Caco-2 (cell line): ENCODE data around the gene MUSTN1. TPM values are rescaled to one million over a fixed set of nuclear protein-coding genes. Genes with fewer than 3 reads are reported as not detected.

Experiments used
- BruUV-seq: library from RNA; stranded (reverse); fragments of 400-500 nt; replicated peaks from 2 replicates; lab custom pipeline; 2021; lab: Mats Ljungman, UMichigan
- CTCF ChIA-PET: fragments of 300-600 bp; sonication (Branson Sonifier 250); formaldehyde crosslinking; loops from one replicate; lab custom pipeline; 2022; ENCODE audit warnings: antibody characterized with exemption; lab: Charles Lee
- POLR2A ChIA-PET: fragments of 300-600 bp; sonication (Branson Sonifier 250); formaldehyde crosslinking; loops from one replicate; lab custom pipeline; 2022; ENCODE audit warnings: antibody characterized with exemption; lab: Charles Lee
- DNase-seq, 2 experiments: peaks; one replicate each; pipeline versions ENCODE4 v3.0.0 to v3.0.0-alpha.2; 2020 to 2022
- H3K27me3 ChIP-seq: replicated peaks from 2 replicates; pipeline ENCODE4 v1.6.0; 2011; ENCODE audit warnings: low read length; ENCODE audit not compliant: control insufficient read depth, insufficient read depth
- H3K36me3 ChIP-seq: 2 replicates; pipeline ENCODE4 v1.5.1; 2011; ENCODE audit warnings: low read length; ENCODE audit not compliant: control insufficient read depth, insufficient read depth
- H3K4me1 ChIP-seq: fragments of 250-450 bp; sonication (Bioruptor Pico); 2 replicates; pipeline ENCODE4 v1.5.1; 2020; ENCODE audit warnings: mild to moderate bottlenecking
- H3K4me3 ChIP-seq: 2 replicates; pipeline ENCODE4 v1.5.1; 2011; ENCODE audit warnings: low read depth, mild to moderate bottlenecking, control low read depth, low read length
- H3K9me3 ChIP-seq: fragments of 250-450 bp; sonication (Bioruptor Pico); 2 replicates; pipeline ENCODE4 v1.5.1; 2020; ENCODE audit warnings: mild to moderate bottlenecking, moderate library complexity
- H3K27ac Mint-ChIP-seq: one replicate; pipeline ENCODE4 v1.8.0; 2022; ENCODE audit warnings: mixed read lengths; ENCODE audit not compliant: unreplicated experiment
- H3K27me3 Mint-ChIP-seq: one replicate; pipeline ENCODE4 v1.8.0; 2022; ENCODE audit warnings: mixed read lengths; ENCODE audit not compliant: insufficient read depth, unreplicated experiment
- H3K36me3 Mint-ChIP-seq: one replicate; pipeline ENCODE4 v1.8.0; 2022; ENCODE audit warnings: mild to moderate bottlenecking, mixed read lengths; ENCODE audit not compliant: insufficient read depth, unreplicated experiment
- H3K4me1 Mint-ChIP-seq: one replicate; pipeline ENCODE4 v1.8.0; 2022; ENCODE audit warnings: low read depth, mixed read lengths; ENCODE audit not compliant: unreplicated experiment
- H3K4me3 Mint-ChIP-seq: one replicate; pipeline ENCODE4 v1.8.0; 2022; ENCODE audit warnings: mild to moderate bottlenecking, moderate library complexity, mixed read lengths; ENCODE audit not compliant: unreplicated experiment
- H3K9me3 Mint-ChIP-seq: one replicate; pipeline ENCODE4 v1.8.0; 2022; ENCODE audit warnings: mixed read lengths; ENCODE audit not compliant: unreplicated experiment
- intact Hi-C: fragments of 100-400 bp; cut with micrococcal nuclease; formaldehyde crosslinking; loops from one replicate; pipeline ENCODE4 v1.10.0; 2022; ENCODE audit not compliant: unreplicated experiment
- total RNA-seq: library from RNA; stranded (reverse); gene quantifications from 2 replicates; pipeline ENCODE4 v1.2.3, GENCODE V29; 2022
- TF ChIP-seq, protein P1 (sequence below), 2 experiments: fragments of 200-600 bp in 1 of 2; IDR thresholded peaks; 1 replicate in 1 of 2; 2 replicates in 1 of 2; pipeline versions ENCODE4 v1.5.1 to v1.8.0; 2011 to 2022; ENCODE audit warnings: antibody characterized with exemption in 1 of 2, control low read depth in 1 of 2, inconsistent platforms in 1 of 2, low read depth in 1 of 2, low read length in 1 of 2, mild to moderate bottlenecking in 1 of 2, moderate library complexity in 1 of 2; ENCODE audit not compliant: insufficient read depth in 1 of 2, severe bottlenecking in 1 of 2, unreplicated experiment in 1 of 2

Gene MUSTN1
- total RNA-seq, 1 experiment from 2014 or later, result 1.8 TPM

DNA sequence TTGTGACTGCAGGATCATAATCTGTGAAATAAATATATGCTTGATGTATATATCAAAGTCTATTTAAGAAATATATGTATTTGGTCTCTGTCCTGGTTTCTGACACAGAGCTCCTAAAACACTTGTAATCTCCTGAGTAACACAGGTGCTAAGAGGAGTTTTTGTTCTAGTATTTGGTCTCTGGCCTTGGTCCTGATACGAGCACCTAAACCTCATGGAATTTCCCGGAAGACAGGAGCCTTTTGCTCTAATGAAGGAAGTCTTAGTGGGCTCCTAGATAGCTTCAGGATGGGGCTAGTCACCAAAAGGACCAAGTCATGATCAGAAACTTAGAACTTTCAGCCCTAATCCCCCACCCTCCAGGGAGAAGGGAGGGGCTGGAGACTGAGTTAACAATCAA, 19.2 kb upstream of the MUSTN1 start:
- H3K27ac Mint-ChIP-seq, result no peak overlapping the region
- H3K9me3 ChIP-seq, result no peaks in the 10 kb centered on the region
- TF ChIP-seq, protein P1, sequence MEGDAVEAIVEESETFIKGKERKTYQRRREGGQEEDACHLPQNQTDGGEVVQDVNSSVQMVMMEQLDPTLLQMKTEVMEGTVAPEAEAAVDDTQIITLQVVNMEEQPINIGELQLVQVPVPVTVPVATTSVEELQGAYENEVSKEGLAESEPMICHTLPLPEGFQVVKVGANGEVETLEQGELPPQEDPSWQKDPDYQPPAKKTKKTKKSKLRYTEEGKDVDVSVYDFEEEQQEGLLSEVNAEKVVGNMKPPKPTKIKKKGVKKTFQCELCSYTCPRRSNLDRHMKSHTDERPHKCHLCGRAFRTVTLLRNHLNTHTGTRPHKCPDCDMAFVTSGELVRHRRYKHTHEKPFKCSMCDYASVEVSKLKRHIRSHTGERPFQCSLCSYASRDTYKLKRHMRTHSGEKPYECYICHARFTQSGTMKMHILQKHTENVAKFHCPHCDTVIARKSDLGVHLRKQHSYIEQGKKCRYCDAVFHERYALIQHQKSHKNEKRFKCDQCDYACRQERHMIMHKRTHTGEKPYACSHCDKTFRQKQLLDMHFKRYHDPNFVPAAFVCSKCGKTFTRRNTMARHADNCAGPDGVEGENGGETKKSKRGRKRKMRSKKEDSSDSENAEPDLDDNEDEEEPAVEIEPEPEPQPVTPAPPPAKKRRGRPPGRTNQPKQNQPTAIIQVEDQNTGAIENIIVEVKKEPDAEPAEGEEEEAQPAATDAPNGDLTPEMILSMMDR (IDR thresholded peaks at IDR 0.05; ENCODE audit: insufficient read depth in 1 of 2, low read depth in 1 of 2, low read length in 1 of 2, severe bottlenecking in 1 of 2, unreplicated experiment in 1 of 2), result no peak
- BruUV-seq, result no TSS peak
- no peaks in the 10 kb centered on the region for H3K4me1 ChIP-seq
- no peaks in the 10 kb centered on the region for H3K27me3 ChIP-seq
- no peak for DNase-seq
- ChIA-PET POLR2A (no interaction called here), CTCF (no interaction called here)
- no peak overlapping the region for H3K4me3 ChIP-seq
- no peak overlapping the region for H3K4me3 Mint-ChIP-seq
- H3K27me3 Mint-ChIP-seq, result no peaks in the 10 kb centered on the region
- H3K36me3 Mint-ChIP-seq, result peaks cover 6% of the 10 kb centered on the region
- peaks cover 2% of the 10 kb centered on the region; the same call in 1 of the 2 replicates for H3K36me3 ChIP-seq
- peaks cover 11% of the 10 kb centered on the region for H3K4me1 Mint-ChIP-seq
- H3K9me3 Mint-ChIP-seq, result no peaks in the 10 kb centered on the region
- intact Hi-C loops, result loop anchor here (5.0 kb wide), 1 partner anchor 38 kb away; no protein-coding TSS in a partner anchor

DNA sequence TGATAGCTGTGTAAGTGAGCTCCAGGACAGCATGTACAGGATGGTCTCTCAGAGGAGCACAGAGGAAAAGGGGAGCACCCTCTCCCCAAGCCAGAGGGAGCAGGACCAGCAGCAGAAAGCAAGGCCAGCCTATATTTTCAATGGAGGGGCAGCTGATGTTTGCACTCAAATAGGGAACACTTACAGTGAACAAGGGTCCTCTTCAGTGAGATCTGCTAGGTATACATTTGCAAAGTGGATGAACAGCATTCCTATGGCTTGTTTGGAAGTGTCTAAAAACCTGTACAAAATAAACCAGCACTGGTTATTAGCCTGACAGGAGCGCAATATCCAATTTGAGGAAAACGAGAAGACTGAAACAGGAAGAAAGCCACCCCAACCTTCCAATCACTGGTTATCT, 17.6 kb upstream of the MUSTN1 start:
- intact Hi-C loops, result loop anchor here (5.0 kb wide), 1 partner anchor 40 kb away; no protein-coding TSS in a partner anchor
- TF ChIP-seq, protein P1 (IDR thresholded peaks at IDR 0.05; ENCODE audit: insufficient read depth in 1 of 2, low read depth in 1 of 2, low read length in 1 of 2, severe bottlenecking in 1 of 2, unreplicated experiment in 1 of 2), result no peak
- Mint-ChIP-seq H3K4me1 (peaks cover 11% of the 10 kb centered on the region), H3K4me3 (no peak overlapping the region), H3K9me3 (no peaks in the 10 kb centered on the region), H3K27me3 (no peaks in the 10 kb centered on the region), H3K36me3 (peaks cover 6% of the 10 kb centered on the region), H3K27ac (no peak overlapping the region)
- ChIA-PET POLR2A (interaction anchor here (0.6 kb wide), 1 partner anchor 78 kb away, joined by 3 read pairs; no protein-coding TSS in a partner anchor), CTCF (interaction anchor here (1.0 kb wide), 1 partner anchor 23 kb away, joined by 4 read pairs; no protein-coding TSS in a partner anchor)
- no TSS peak for BruUV-seq
- Histone ChIP-seq H3K36me3 (peaks cover 2% of the 10 kb centered on the region; the same call in 1 of the 2 replicates), H3K4me1 (no peaks in the 10 kb centered on the region), H3K4me3 (no peak overlapping the region), H3K9me3 (no peaks in the 10 kb centered on the region), H3K27me3 (no peaks in the 10 kb centered on the region)
- DNase-seq, result no peak

DNA sequence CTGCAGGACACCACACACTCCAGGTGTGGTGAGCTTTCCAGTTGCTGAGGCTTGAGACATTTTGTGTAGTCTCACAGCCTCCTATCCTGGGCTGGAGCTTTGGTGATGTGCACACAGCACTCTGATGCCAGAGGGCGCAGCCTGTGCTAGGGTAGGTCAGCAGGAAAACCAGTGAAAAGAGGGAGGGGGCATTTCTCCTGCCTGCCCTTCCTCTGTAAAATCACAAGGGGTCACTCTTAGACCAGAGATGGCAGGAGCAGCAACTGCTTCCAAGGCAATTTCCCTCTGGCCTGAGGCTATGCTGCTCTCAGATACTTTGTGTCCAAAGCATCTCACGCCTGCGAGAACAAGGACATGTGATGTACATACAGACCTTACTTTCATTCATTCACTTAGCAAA, 16.5 kb upstream of the MUSTN1 start:
- TF ChIP-seq, protein P1 (IDR thresholded peaks at IDR 0.05; ENCODE audit: insufficient read depth in 1 of 2, low read depth in 1 of 2, low read length in 1 of 2, severe bottlenecking in 1 of 2, unreplicated experiment in 1 of 2), result peak; percentile 64 to 80
- ChIA-PET POLR2A (no interaction called here), CTCF (interaction anchor here (0.6 to 1.5 kb wide), 4 partner anchors 28 to 259 kb away, joined by 3 to 4 read pairs (median 3); no protein-coding TSS in a partner anchor)
- no peaks in the 10 kb centered on the region for H3K9me3 Mint-ChIP-seq
- Histone ChIP-seq H3K27me3 (no peaks in the 10 kb centered on the region), H3K9me3 (no peaks in the 10 kb centered on the region), H3K4me3 (no peak overlapping the region), H3K4me1 (no peaks in the 10 kb centered on the region), H3K36me3 (peaks cover 2% of the 10 kb centered on the region; the same call in 1 of the 2 replicates)
- peaks cover 6% of the 10 kb centered on the region for H3K36me3 Mint-ChIP-seq
- intact Hi-C loops, result loop anchor here (1.0 to 5.0 kb wide), 4 partner anchors 41 to 221 kb away; no protein-coding TSS in a partner anchor
- DNase-seq, result peak; percentile 54 to 79
- H3K27ac Mint-ChIP-seq, result no peak overlapping the region
- no peaks in the 10 kb centered on the region for H3K27me3 Mint-ChIP-seq
- no peak overlapping the region for H3K4me3 Mint-ChIP-seq
- BruUV-seq, result no TSS peak
- H3K4me1 Mint-ChIP-seq, result peaks cover 11% of the 10 kb centered on the region
